HG02642 (cell line): ENCODE data around the gene BRD3.
"Not testable (repeated sequence)": the region's sequence is repeated elsewhere in the genome, so short reads cannot be mapped to it uniquely, and the experiment has no call there.

Source experiments
- ATAC-seq: cut with Tn5 transposase; IDR thresholded peaks from one replicate; pipeline ENCODE4 v1.9.1; 2021; ENCODE audit warnings: mild to moderate bottlenecking; ENCODE audit not compliant: unreplicated experiment, poor library complexity

Gene BRD3

GRCh38 chr9:134067904-134068743 lies at the start of gene BRD3:
Gene BRD3, minus strand, starts transcription at chr9:134068026. Its CDS starts 14,549 bp downstream, at chr9:134053477.
- peak; percentile 74 for ATAC-seq

GRCh38 chr9:134112561-134112960 lies 44.7 kb upstream of the BRD3 start:
- ATAC-seq: no peak

- no peak for ATAC-seq
Measured at GRCh38 chr9:134111064-134111463, 43.2 kb upstream of the BRD3 start.

DNA sequence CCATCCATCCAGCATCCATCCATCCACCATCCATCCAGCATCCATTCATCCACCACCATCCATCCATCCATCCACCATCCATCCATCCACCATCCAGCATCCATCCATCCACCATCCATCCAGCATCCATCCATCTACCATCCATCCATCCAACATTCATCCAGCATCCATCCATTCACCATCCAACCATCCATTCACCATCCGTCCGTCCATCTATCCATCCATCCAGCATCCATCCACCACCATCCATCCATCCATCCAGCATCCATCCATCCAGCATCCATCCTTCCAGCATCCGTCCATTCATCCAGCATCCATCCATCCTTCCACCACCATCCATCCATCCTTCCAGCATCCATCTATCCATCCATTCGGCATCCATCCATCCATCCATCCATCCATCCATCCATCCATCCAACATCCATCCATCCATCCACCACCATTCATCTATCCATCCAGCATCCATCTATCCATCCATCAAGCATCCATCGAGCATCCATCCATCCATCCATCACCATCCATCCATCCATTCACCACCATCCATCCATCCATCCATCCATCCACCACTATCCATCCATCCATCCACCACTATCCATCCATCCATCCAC lies 35.7 kb upstream of the BRD3 start:
- no peak for ATAC-seq

- no peak for ATAC-seq
Measured at GRCh38 chr9:134101623-134102149, 33.9 kb upstream of the BRD3 start.

- not testable (repeated sequence) for ATAC-seq
Measured at GRCh38 chr9:134101133-134101532, 33.3 kb upstream of the BRD3 start.

DNA sequence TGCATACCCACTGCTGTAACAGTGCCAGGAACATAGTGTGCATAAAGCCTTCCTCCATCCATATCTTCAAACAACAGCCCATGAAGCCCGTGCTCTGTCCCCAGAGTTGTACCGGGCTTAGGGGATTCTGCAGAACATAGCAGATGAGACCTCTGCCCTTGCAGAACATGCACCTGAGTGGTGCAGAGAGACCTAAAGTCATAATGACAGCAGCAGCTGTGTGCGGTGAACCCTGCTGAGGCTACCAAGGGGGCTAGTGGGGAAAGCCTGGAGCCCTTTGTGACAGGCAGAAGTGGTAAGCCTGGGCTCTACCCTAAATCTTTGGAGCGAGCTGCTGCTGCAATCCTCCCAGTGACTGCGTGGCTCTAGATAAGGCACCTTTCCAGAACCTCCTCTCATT lies 32.2 kb upstream of the BRD3 start:
- ATAC-seq: no peak

DNA sequence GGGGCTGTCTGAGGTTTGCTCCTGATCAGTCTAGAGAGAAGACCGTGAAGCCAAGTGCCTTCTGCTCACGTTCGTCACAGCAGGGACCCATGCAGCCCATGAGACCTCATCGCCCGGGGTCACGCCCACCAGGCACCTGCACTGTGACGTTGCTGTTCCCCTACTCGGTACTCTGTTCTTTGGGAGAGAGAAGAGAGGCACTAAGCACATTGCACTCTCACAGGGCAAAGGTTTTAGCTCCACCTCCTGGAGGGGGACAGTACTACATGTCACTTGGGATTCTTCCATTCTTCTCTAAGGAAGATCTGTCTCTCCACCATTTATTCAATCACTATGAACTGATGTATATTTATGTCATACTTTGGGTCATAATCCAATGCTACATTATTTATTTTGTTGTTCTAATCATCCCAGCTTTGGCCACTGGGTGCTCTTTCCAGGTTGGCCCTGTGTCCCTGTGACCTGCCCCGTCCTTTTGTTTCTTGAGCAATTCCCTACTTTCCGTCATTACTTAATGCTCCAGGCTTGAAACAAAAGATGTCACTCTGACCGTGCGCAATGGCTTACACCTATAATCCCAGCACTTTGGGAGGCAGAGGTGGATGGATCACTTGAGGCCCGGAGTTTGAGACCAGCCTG lies 31.4 kb upstream of the BRD3 start:
- ATAC-seq: no peak

DNA sequence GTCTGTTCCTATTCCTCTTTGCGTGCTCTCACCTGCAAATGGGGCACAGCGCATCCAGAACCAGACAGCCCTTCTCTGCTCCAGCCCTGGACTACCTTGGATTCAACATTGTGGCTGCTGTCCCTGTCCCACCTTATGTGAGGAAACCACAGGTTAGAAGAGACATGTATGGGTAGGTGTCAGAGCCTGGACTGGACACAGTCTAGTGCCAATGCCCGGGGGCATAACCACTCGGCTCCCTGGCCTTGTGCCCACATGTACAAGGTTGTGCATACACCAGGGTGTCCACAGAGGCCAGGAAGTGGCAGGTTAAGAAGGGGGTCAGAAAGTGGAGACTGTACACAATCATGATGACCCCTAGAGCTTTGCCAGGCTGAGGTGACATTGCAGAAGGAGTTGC lies 22.1 kb upstream of the BRD3 start:
- no peak for ATAC-seq

- ATAC-seq: no peak
Measured at GRCh38 chr9:134088063-134088725, 20.4 kb upstream of the BRD3 start.

DNA sequence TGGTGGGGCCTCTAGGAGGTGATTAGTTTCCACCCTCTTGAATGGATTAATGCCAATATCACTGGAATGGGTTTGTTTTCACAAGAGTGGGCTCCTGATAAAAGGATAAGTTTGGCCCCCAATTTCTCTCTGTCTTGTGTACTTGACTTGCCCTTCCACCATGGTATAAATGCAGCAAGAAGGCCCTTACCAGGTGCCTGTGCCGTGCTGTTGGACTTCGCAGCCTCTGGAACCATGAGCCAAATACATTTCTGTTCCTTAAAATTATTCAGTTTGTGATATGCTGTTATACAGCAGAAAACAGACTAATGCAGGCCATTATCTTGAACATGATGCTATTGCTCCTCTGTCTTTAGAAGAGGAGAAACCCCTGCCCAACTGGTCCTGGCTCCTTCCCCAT lies 17.8 kb upstream of the BRD3 start:
- ATAC-seq: no peak

DNA sequence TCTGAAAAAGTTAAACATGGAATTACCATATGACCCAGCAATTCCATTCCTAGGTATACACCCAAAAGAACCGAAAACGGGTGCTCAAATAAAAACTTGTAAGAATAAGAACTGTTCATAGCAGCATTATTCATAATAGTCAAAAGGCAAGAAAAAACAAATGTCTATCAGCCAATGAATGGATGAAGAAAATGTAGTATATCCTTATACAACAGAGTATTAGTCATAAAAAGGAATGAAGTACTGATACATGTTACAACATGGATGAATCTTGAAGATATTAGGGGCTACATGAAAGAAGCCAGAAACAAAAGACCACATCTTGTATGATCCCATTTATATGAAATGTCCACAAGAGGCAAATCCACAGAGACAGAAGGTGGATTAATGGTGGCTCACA lies 15.6 kb upstream of the BRD3 start:
- no peak for ATAC-seq

DNA sequence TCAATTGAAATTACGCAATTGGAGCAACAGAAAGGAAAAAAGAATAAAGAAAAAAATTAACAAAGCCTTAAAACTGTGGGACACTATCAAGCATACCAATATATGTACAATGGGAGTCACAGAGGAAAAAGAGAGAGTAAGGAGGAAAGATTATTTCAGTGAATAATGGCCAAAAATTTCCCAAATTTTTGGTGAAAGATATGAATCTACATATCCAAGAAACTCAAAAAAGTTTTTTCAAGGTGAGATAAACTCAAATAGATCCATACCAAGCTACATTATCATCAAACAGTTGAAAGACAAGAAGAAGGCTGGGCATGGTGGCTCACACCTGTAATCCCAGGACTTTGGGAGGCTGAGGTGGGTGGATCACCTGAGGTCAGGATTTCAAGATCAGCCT lies 8.8 kb upstream of the BRD3 start:
- ATAC-seq: no peak

DNA sequence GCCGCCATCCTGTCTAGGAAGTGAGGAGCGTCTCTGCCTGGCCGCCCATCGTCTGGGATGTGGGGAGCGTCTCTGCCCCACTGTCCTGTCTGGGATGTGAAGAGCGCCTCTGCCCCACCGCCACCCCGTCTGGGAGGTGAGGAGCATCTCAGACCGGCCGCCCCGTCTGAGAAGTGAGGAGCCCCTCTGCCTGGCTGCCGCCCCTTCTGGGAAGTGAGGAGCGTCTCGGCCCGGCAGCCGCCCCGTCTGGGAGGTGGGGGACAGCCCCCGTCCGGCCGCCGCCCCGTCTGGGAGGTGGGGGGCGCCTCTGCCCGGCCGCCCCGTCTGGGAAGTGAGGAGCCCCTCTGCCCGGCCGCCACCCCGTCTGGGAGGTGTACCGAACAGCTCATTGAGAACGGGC lies 7.9 kb upstream of the BRD3 start:
- not testable (repeated sequence) for ATAC-seq

DNA sequence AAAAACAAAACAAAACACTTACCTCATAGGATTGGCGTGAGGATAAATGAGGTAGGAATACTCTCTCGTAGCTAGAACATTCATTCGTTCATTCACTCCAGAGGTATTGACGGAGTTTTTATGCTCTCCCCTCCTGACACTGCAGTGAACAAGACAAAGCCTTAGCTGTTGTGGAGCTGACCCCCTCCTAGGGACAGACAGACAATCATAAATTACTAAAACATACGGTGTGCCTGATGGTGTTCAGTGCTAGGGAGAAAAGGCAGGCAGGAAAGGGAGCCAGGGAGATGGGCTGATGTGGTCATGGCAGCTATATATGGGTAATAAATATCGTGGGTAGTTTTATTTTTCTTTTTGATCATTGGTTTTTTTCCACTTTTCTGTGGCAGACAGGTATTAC lies 5.7 kb upstream of the BRD3 start:
- no peak for ATAC-seq

GRCh38 chr9:134072683-134073082 lies 4.9 kb upstream of the BRD3 start:
- ATAC-seq: not testable (repeated sequence)

GRCh38 chr9:134071149-134071548 lies 3.3 kb upstream of the BRD3 start:
- no peak for ATAC-seq

DNA sequence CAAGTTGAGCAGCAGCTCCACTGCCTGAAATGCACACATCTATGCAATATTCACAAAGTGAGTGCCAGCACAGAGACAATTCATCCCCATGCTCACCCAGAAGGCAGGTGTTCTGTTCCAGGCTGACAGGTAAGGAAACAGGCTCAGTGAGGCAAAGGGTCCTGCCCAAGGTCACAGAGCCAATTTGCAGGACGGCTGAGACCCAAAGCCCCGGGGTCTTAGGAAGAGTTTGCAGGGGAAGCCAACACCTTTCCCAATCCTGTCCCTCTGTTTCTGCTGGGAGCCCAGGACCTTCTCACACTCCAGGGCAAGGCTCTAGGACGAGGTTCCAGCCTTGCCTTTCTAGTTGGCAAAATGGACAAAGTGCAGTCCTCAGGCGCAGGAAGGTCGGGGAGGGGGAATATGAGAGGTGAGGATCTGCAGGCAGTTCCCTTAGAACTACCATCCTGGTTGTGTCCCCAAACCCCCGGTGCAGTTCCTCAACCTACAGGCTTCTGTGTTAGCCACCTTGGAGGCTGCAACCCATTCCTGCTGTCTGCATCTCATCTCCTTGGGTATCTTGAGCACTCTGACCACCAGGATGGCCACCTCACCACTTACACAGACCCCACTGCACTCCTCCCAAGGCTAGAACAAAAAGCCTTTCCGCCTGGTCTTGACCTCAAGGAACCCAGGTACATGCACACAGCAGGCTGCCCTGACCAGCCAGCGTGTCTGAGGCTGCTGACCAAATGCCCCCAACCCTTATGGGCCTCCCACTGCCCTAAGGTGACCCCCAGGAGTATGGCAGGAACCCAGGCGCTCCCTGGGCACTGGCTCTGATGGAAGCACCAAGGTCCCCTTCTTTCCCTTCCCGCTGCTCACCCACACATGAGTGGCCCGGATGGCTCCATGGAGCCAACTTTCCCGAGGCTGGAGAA lies 1.9 kb upstream of the BRD3 start:
- no peak for ATAC-seq

GRCh38 chr9:134068744-134069479 lies 1.1 kb upstream of the BRD3 start:
- ATAC-seq: no peak
